ENCODE data around the gene TLR1.

Gene TLR1

GRCh38 chr4:38747629-38748028 lies 57.0 kb downstream of the TLR1 start:
- TF ChIP-seq CTCF (IDR thresholded peaks at IDR 0.05; ENCODE audit: low read depth, low read length) (no peak), POLR2A (IDR thresholded peaks at IDR 0.05; ENCODE audit: extremely low read depth, insufficient read length) (no peak), MAX (IDR thresholded peaks at IDR 0.05; ENCODE audit: low read depth, low read length) (no peak), MYC (IDR thresholded peaks at IDR 0.05; ENCODE audit: low read depth, low read length) (no peak)
- H3K4me3 ChIP-seq (ENCODE audit: low read depth, low read length): no peak overlapping the region

More at GRCh38 chr4:38747629-38748028, 57.0 kb downstream of the TLR1 start:
- no peak for DNase-seq (ENCODE audit: low read depth)

Measured in NB4 (cell line).